Measurements from ENCODE around the gene UNG. TPM values are rescaled to one million over a fixed set of nuclear protein-coding genes. Genes with fewer than 3 reads are reported as not detected.

UNG gene
- total and polyA plus RNA-seq, 9 of the 15 experiments (the other 6 are each of a cell fraction or from before 2014, with no cell fraction given), result 8.4 to 59.8 (median 41.0) TPM

- POLR2A ChIA-PET, result interaction anchor here (0.7 kb wide), 1 partner anchor 15 kb away, joined by 3 read pairs; no protein-coding TSS in a partner anchor
- Histone ChIP-seq H3K27ac (ENCODE audit: extremely low read depth, low read depth, low read length) (no peak overlapping the region), H3K9ac (ENCODE audit: insufficient read depth in 1 of 2, low read depth in 2 of 2, low read length in 2 of 2) (no peak overlapping the region), H3K4me3 (no peak overlapping the region), H2AFZ (ENCODE audit: low read depth, low read length) (no peak overlapping the region), H3K4me1 (replicated peaks in 1 of 2; ENCODE audit: control insufficient read depth in 2 of 2, insufficient read depth in 2 of 2, low read length in 2 of 2) (no peaks in the 10 kb centered on the region), H3K79me2 (ENCODE audit: control insufficient read depth, insufficient read depth, low read length) (no peaks in the 10 kb centered on the region), H4K20me1 (replicated peaks; ENCODE audit: control insufficient read depth, insufficient read depth, low read length) (no peaks in the 10 kb centered on the region), H3K9me1 (ENCODE audit: control insufficient read depth, insufficient read depth, low read length) (no peaks in the 10 kb centered on the region), H3K27me3 (ENCODE audit: control insufficient read depth in 2 of 2, insufficient read depth in 2 of 2, low read length in 2 of 2) (peaks cover 7 to 36% of the 10 kb centered on the region in 2 experiments; a peak in 4 of 5 replicates), H3K4me2 (ENCODE audit: insufficient read depth, low read length) (no peak overlapping the region), H3K9me3 (replicated peaks; ENCODE audit: control insufficient read depth, insufficient read depth, low read depth, low read length) (no peaks in the 10 kb centered on the region), H3K36me3 (ENCODE audit: control insufficient read depth, insufficient read depth, low read length) (no peaks in the 10 kb centered on the region)
- intact Hi-C loops (cut with micrococcal nuclease), result no loop called here
- 10% methylated on average over 12 of the region's 12 CpGs for WGBS (ENCODE audit: insufficient coverage, low coverage, missing lambda C conversion rate)
- no peak for DNase-seq (ENCODE audit: extremely low read depth in 1 of 4, low spot score in 3 of 4)
- no peak for TF ChIP-seq FOXM1 (IDR thresholded peaks at IDR 0.05; ENCODE audit: low read depth)
- TF ChIP-seq FOXM1 (CRISPR knock-in tag; IDR thresholded peaks at IDR 0.05; ENCODE audit: low read depth), result no peak
- no peak for TF ChIP-seq ZBTB26 (CRISPR knock-in tag; IDR thresholded peaks at IDR 0.05)
- no peak for TF ChIP-seq RBM34 (IDR thresholded peaks at IDR 0.05; ENCODE audit: borderline replicate concordance, insufficient read depth, low read length)
- no peak for TF ChIP-seq ESRRB (CRISPR knock-in tag; IDR thresholded peaks at IDR 0.05; ENCODE audit: borderline replicate concordance)
- TF ChIP-seq PTBP1 (IDR thresholded peaks at IDR 0.05; ENCODE audit: low read depth, low read length), result no peak
- TF ChIP-seq CHD1 (IDR thresholded peaks at IDR 0.05; ENCODE audit: low read length), result no peak
- TF ChIP-seq ZNF436 (CRISPR knock-in tag; IDR thresholded peaks at IDR 0.05), result no peak
- TF ChIP-seq HMBOX1 (IDR thresholded peaks at IDR 0.05), result no peak
- no peak for TF ChIP-seq HDAC1 (IDR thresholded peaks at IDR 0.05)
- TF ChIP-seq ETV6 (IDR thresholded peaks at IDR 0.05; ENCODE audit: borderline replicate concordance in 1 of 2, low read depth in 2 of 2, low read length in 1 of 2), result no peak
- TF ChIP-seq ETV6 (CRISPR knock-in tag; IDR thresholded peaks at IDR 0.05; ENCODE audit: borderline replicate concordance), result no peak
- no peak for TF ChIP-seq HMGN3 (IDR thresholded peaks at IDR 0.05; ENCODE audit: borderline replicate concordance, extremely low read depth, insufficient read length, low read depth, low read length)
- no peak for TF ChIP-seq HLTF (IDR thresholded peaks at IDR 0.05)
- TF ChIP-seq THRAP3 (IDR thresholded peaks at IDR 0.05; ENCODE audit: borderline replicate concordance), result no peak
- TF ChIP-seq U2AF1 (optimal IDR thresholded peaks at IDR 0.05; ENCODE audit: low read depth, low read length), result no peak
- no peak for TF ChIP-seq ZNF76 (CRISPR knock-in tag; IDR thresholded peaks at IDR 0.05; ENCODE audit: borderline replicate concordance)
- ATAC-seq, result no peak
- CTCF ChIA-PET (ENCODE audit: low intra/inter-chr PET ratio), result no interaction called here
- in situ Hi-C loops (cut with MboI), result no loop called here
- FAIRE-seq, result no peak
- BruUV-seq (replicated peaks), result no TSS peak
Observed at GRCh38 chr12:109124878-109125648, 27.7 kb downstream of the UNG start.

Data from K562 (cell line).